Mucosa of descending colon (tissue), 3 donors: ENCODE measurements around the gene CCT2. TPM values are rescaled to one million over a fixed set of nuclear protein-coding genes. Genes with fewer than 3 reads are reported as not detected.
"Not testable (repeated sequence)": the region's sequence is repeated elsewhere in the genome, so short reads cannot be mapped to it uniquely, and the experiment has no call there.

Source experiments
- ATAC-seq: fragments of 200-7000 bp; cut with Tn5 transposase; one replicate; pipeline ENCODE4 v1.9.1; 2020; ENCODE audit warnings: mild to moderate bottlenecking, moderate library complexity
- DNase-seq, 3 donors: peaks; one replicate each; pipeline ENCODE4 v3.0.0-alpha.2; 2020
- H3K36me3 ChIP-seq: fragments of 200-600 bp; one replicate; pipeline ENCODE4 v1.8.0; 2021; ENCODE audit warnings: low read depth, mild to moderate bottlenecking
- H3K4me1 ChIP-seq: fragments of 200-600 bp; one replicate; pipeline ENCODE4 v1.8.0; 2021; ENCODE audit warnings: low read depth, mild to moderate bottlenecking
- H3K4me3 ChIP-seq: fragments of 200-600 bp; one replicate; pipeline ENCODE4 v1.8.0; 2021; ENCODE audit warnings: mild to moderate bottlenecking
- H3K9me3 ChIP-seq: fragments of 200-600 bp; one replicate; pipeline ENCODE4 v1.8.0; 2021; ENCODE audit warnings: mild to moderate bottlenecking
- intact Hi-C, 2 donors: fragments of 100-400 bp; cut with DNase I in 1 of 2; cut with micrococcal nuclease in 1 of 2; formaldehyde crosslinking; loops; one replicate each; pipeline versions ENCODE4 v1.11.0 to v1.11.1; 2022; cut with DNase I, micrococcal nuclease
- total RNA-seq, 3 donors: library from RNA; stranded (reverse); fragmentation: NEBNext Ultra II Directional in 2 of 3; extraction: Animal tissue kit (Norgen Biotek cat#: 25700) in 2 of 3; gene quantifications; one replicate each; pipeline versions ENCODE4 v1.2.1 to v1.2.4, GENCODE V29; 2021 to 2023
- TF ChIP-seq, protein P1 (sequence below): fragments of 200-600 bp; IDR thresholded peaks from one replicate; pipeline ENCODE4 v1.8.0; 2022; ENCODE audit warnings: antibody characterized with exemption, mild to moderate bottlenecking
- donor health status: DM: no; HTN: no; CAD: no; lungs with moderate emphysema.
- donor health status: DM: no; HTN: no; CAD: no.
- donor health status: DM: no; HTN: yes; CAD: no.

The CCT2 gene
- total RNA-seq, 3 donors from 2014 or later = 85.0 to 106 (median 103) TPM

GRCh38 chr12:69602954-69603353, 17.7 kb downstream of the CCT2 start:
- H3K4me1 ChIP-seq = peaks cover 5% of the 10 kb centered on the region
- TF ChIP-seq, protein P1, sequence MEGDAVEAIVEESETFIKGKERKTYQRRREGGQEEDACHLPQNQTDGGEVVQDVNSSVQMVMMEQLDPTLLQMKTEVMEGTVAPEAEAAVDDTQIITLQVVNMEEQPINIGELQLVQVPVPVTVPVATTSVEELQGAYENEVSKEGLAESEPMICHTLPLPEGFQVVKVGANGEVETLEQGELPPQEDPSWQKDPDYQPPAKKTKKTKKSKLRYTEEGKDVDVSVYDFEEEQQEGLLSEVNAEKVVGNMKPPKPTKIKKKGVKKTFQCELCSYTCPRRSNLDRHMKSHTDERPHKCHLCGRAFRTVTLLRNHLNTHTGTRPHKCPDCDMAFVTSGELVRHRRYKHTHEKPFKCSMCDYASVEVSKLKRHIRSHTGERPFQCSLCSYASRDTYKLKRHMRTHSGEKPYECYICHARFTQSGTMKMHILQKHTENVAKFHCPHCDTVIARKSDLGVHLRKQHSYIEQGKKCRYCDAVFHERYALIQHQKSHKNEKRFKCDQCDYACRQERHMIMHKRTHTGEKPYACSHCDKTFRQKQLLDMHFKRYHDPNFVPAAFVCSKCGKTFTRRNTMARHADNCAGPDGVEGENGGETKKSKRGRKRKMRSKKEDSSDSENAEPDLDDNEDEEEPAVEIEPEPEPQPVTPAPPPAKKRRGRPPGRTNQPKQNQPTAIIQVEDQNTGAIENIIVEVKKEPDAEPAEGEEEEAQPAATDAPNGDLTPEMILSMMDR = no peak
- no peak for DNase-seq
- no peak for ATAC-seq
- H3K4me3 ChIP-seq = no peak overlapping the region
- H3K9me3 ChIP-seq = no peaks in the 10 kb centered on the region
- peaks cover 2% of the 10 kb centered on the region for H3K36me3 ChIP-seq
- intact Hi-C loops = no loop called here

DNA sequence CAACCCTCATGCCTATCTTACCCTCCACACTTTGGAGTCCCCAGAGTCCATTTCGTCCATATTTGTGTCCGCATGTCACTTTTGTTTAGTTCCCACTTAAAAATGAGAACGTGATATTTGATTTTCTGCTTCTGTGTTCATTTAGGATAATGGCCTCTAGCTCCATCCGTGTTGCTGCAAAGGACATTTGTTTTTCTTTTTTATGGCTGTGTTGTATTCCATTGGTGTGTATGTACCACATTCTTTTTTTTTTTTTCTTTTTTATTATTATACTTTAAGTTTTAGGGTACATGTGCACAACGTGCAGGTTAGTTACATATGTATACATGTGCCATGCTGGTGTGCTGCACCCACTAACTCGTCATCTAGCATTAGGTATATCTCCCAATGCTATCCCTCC, 18.3 kb downstream of the CCT2 start:
- H3K4me3 ChIP-seq, H3K4me1 ChIP-seq, DNase-seq, ATAC-seq, intact Hi-C loops, H3K36me3 ChIP-seq, H3K9me3 ChIP-seq: not testable (repeated sequence)

GRCh38 chr12:69604275-69604674, 19.0 kb downstream of the CCT2 start:
- H3K36me3 ChIP-seq, H3K9me3 ChIP-seq, intact Hi-C loops, H3K4me3 ChIP-seq, H3K4me1 ChIP-seq, ATAC-seq, DNase-seq: not testable (repeated sequence)

- ATAC-seq (no peak), DNase-seq (no peak)
- Histone ChIP-seq H3K4me1 (no peaks in the 10 kb centered on the region), H3K4me3 (no peak overlapping the region), H3K36me3 (no peaks in the 10 kb centered on the region), H3K9me3 (no peaks in the 10 kb centered on the region)
- TF ChIP-seq, protein P1 = no peak
- intact Hi-C loops = no loop called here
These were observed 22.9 kb downstream of the CCT2 start for GRCh38 chr12:69608114-69608513.

DNA sequence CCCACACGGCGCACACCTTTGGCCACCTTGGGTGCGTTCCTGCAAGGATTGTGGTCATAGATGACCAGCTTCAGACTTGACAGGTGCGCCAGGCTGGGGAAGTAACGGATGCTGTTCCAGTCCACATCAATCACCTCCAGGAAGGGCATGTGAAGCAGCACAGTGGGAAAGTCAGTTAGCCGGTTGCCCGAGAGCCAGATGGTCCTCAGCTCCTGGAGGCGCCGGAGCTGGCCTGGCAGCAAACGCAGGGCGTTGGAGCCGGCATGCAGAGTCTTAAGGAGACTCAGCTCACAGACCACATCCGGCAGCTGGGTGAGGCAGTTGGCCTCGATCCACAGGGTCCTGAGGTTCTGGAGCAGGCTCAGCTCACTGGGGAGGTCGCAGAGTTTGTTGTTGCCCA, 24.9 kb downstream of the CCT2 start:
- TF ChIP-seq, protein P1 = no peak
- ATAC-seq (no peak), DNase-seq (no peak)
- no peaks in the 10 kb centered on the region for H3K9me3 ChIP-seq
- H3K4me1 ChIP-seq = no peaks in the 10 kb centered on the region
- no peaks in the 10 kb centered on the region for H3K36me3 ChIP-seq
- intact Hi-C loops = no loop called here
- no peak overlapping the region for H3K4me3 ChIP-seq

GRCh38 chr12:69610729-69611128, 25.5 kb downstream of the CCT2 start, which contains the start of gene LRRC10:
Gene LRRC10, minus strand, starts transcription at chr12:69610907. Its CDS starts 69 bp downstream, at chr12:69610838.
- ATAC-seq = no peak
- DNase-seq = no peak
- no peaks in the 10 kb centered on the region for H3K4me1 ChIP-seq
- no peaks in the 10 kb centered on the region for H3K9me3 ChIP-seq
- intact Hi-C loops = no loop called here
- no peak within 1 kb of the TSS for H3K4me3 ChIP-seq
- no peaks in the 10 kb centered on the region for H3K36me3 ChIP-seq
- TF ChIP-seq, protein P1 = no peak

DNA sequence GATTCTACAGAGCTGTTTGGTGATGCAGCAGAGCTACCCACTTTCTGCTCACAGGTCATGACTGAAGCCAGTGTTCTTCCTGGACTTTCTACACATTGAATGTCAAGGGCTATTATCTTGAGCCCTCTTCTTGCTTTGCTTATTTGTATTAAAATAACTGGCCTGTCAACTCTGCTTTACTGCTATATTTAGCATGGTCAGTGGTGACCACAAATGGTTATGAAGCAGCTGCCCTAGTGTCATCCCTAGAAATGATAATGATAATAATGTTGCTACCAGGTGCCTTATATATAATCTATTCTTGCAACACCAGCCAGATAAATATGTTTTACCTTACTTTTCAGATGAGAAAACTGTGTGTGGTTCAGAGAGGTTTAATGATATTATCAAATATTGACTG, 28.1 kb downstream of the CCT2 start:
- Histone ChIP-seq H3K36me3 (no peaks in the 10 kb centered on the region), H3K4me3 (no peak overlapping the region), H3K9me3 (no peaks in the 10 kb centered on the region), H3K4me1 (no peaks in the 10 kb centered on the region)
- intact Hi-C loops = no loop called here
- TF ChIP-seq, protein P1 = no peak
- DNase-seq (no peak), ATAC-seq (no peak)
